Measurements from ENCODE around the gene IGFL1.
"Not testable (repeated sequence)": the region's sequence is repeated elsewhere in the genome, so short reads cannot be mapped to it uniquely, and the experiment has no call there.

Gene IGFL1

DNA sequence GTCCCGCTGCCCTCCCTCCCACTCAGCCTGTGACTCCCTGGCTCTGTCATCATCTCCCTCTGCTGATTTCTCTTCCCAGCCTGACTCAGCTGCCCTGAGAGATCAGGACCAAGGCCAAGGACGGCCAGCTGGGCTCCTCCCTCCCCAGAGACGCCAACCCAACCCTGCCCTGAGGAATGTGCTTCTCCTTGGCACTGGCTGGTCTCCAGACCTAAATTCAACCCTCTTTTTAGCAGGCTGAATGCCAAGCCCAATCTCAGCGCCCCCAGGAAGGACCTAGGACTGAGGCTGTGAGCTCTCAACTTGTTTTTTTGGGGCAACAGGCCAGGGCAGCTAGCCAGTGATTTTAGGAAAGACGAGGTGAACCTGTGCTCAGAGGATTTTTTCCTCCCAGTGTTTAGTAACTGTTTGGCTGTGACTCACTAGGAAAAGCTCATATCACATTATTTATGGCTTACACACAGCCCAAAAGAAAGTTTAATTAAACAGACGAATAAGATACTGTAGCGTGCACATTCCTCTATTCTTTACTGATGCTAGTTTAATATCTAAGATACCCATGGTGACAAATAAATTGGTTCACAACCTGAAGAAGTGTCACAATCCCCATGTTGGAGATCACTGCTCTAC lies 7.4 kb upstream of the IGFL1 start:
- DNase-seq (ENCODE audit: low read depth in 2 of 2), result no peak

DNA sequence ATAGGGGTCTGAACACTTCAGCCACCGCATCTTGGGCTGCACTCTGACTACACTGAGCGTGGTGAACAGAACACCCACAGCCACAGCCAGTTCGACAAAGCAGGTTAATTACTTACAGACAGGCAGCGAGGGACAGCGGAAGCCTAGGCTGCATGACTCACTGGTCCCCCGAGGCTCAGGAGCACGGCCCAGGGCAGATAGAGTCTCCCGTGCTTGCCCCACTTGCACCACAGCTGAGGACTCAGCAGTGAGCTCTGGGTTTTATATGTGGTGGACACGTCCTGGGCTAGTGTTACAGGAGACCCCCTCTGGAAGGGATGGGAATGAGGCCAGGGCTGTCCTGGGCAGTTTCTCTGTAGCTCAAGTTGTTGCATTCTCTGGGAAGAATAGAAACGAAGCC lies 5.8 kb upstream of the IGFL1 start:
- DNase-seq (ENCODE audit: low read depth in 2 of 2), result not testable (repeated sequence)

GRCh38 chr19:46224773-46225172 lies 4.8 kb upstream of the IGFL1 start:
- no peak for DNase-seq (ENCODE audit: low read depth in 2 of 2)

DNA sequence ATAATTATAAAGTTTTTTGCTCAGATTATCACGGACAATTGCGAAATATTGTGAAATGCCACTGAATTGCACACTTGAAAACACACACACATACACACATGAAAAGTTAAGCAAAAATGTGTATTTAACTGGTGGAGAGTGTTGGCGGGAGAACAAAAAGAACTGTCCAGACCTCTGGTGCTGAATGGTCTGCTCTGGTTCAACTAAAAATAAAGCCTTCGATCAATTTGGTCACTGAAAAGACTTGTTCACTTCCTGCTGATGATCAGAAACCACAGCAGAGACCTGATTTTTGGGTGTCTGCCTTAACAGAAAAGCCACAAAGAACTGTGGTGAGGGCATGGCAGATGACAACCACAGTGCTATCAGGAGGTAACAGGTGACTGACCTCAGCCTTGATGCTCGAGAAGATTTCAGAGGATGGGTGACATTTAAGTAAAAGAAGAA lies 4.0 kb upstream of the IGFL1 start:
- DNase-seq (ENCODE audit: low read depth in 2 of 2), result no peak

- no peak for DNase-seq (ENCODE audit: low read depth in 2 of 2)
These were observed 3.0 kb upstream of the IGFL1 start for GRCh38 chr19:46226438-46226973.

- DNase-seq (ENCODE audit: low read depth in 2 of 2), result no peak
These were observed 2.5 kb downstream of the IGFL1 start for GRCh38 chr19:46232029-46232428.

- no peak for DNase-seq (ENCODE audit: low read depth in 2 of 2)
These were observed 2.9 kb downstream of the IGFL1 start for GRCh38 chr19:46232468-46232867.

- no peak for DNase-seq (ENCODE audit: low read depth in 2 of 2)
These were observed 3.5 kb downstream of the IGFL1 start for GRCh38 chr19:46232938-46233621.

DNA sequence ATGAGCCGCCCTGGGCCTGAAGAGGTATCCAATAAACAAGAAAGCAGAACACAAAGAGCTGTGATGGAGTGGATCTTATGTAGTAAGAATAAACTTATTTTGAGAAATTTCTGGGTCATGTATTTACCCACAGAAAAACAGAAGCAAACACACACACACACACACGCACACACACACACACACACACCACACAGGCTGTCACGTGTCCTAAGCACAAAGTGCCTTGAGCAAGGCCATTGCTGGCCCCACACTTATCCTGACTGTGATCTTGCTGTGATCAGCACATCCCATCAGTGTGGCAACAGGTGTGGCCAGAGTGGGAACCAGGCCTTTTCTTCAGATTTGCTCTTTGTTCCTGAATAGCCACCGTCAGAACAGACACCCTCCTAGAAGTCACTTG lies 4.3 kb downstream of the IGFL1 start:
- DNase-seq (ENCODE audit: low read depth in 2 of 2), result not testable (repeated sequence)

- DNase-seq (ENCODE audit: low read depth in 2 of 2), result not testable (repeated sequence)
These were observed 8.6 kb downstream of the IGFL1 start for GRCh38 chr19:46238141-46238540.

DNA sequence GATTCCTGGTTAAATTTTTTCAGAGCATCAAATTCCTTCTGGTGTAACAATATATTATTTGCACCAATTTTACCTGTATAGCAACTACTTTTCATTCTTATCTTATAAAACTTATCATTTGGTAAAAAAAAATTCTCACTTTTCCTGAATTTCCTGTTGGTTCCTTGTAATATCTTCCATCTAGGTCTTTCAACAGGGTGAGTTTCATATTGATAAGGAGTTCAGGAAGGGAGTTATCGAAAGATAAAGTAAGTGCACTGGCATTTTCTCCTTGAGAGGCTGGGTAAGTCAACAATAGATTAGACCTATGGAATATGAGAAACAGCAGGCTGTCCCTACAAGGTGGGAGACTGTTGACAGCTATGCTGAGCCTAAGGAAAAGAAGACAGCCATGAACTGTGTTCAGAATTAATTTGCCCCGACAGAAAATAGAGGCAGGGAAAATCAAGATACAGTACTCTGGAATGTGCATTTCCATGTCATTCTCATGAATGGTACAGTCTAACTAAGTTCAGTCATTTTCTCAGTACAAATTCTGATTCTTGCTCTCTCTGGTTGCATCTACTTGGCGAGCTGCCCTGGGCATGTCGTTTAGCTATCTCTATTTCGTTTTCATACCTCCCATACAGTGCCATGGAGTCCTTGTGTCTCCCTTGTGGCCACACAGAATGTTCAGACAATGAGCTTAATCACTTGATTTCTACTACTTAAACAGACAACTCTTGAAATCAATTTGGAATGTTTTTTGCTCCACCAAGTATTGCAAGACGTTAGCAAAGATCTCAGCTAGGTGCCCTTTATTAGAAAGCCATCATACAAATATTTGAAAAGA lies 9.9 kb downstream of the IGFL1 start:
- DNase-seq (ENCODE audit: low read depth in 2 of 2), result no peak

GRCh38 chr19:46240693-46241092 lies 11.2 kb downstream of the IGFL1 start:
- DNase-seq (ENCODE audit: low read depth in 2 of 2), result no peak

DNA sequence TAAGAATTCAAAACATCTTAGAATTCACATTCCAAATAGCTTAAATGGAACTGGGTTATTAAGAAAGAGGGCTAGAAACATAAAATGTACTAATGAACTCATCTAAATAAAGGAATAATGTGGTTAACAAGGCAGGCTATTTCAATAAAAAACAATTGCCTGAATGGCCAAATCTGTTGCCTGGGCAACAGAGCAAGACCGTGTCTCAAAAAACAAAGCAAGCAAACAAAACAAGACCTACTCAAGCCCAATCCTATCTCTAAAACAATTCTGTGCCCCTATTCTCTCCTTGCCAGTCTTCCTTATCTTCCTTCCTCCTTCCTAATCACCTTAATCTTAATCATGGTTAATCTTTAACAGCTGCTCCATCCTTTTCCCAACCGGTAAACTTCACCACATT lies 12.1 kb downstream of the IGFL1 start:
- no peak for DNase-seq (ENCODE audit: low read depth in 2 of 2)

DNA sequence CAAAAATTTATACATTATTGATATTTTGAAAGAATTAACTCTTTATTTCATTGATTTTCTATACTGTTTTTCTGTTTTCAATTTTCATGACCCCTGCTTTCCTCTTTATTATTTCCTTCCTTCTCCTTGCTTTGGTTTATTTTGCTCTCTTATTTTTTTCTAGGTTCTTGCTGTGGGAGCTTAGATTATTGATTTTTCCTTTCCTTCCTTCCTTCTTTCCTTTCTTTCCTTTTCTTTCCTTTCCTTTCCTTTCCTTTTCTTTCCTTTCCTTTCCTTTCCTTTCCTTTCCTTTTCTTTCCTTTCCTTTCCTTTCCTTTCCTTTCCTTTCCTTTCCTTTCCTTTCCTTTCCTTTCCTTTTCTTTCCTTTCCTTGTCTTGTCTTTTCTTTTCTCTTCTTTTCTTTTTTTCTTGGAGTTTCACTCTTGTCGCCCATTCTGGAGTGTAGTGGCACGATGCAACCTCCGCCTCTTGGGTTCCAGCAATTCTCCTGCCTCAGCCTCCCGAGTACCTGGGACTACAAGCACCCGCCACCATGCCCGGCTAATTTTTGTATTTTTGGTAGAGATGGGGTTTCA lies 13.6 kb downstream of the IGFL1 start:
- DNase-seq (ENCODE audit: low read depth in 2 of 2), result not testable (repeated sequence)

DNA sequence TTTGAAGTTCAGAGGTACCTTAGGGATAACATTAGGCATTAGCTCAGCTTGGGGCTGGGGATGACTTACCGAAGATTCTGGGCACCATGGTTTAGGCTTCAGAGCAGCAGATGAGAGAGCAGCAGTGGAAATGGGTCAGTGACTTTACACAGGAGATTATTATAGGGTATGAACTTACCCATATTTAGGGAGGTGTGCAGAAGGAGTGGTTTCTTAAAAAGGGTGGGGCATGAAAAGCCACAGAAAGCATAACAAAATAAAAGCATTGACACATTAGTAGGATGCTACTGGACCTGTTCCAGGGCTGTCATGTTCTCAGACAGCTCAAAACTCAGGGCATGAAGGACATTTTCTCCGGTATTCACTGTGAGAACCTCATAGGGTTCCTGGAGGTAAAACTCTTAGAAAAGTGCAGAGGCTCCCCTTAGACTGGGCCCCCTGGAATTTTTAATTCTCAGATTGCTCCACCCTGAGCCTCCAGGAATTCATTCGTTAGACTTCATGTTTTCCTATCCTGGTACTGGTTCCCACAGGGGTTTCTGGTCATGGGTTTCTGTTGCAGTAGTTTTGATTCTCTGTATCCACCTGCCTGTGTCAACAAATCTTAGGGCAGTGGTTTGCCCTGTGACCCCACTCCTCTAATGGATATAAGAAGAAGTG lies 20.7 kb downstream of the IGFL1 start:
- DNase-seq (ENCODE audit: low read depth in 2 of 2), result no peak

DNA sequence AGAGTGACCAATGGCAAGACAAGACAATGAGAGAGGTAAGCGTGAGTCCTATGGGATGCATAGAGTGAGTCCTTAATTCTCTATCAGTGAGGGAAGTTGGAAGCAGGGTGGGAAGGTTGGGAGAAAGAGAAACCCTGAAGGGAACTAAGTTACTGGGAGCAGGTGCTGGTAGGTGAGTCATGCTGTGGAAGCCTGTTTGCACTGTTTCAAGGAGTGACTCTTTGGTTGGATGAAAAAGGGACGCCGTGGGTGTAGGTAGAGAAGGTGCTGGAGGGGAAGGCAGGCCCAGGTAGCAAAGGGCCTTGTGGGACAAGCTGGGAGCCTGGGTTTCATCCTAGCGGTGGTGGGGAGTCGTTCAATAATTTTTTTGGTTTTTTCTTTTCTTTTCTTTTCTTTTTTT lies 21.9 kb downstream of the IGFL1 start:
- DNase-seq (ENCODE audit: low read depth in 2 of 2), result no peak

GRCh38 chr19:46254776-46255175 lies 25.2 kb downstream of the IGFL1 start:
- no peak for DNase-seq (ENCODE audit: low read depth in 2 of 2)

DNA sequence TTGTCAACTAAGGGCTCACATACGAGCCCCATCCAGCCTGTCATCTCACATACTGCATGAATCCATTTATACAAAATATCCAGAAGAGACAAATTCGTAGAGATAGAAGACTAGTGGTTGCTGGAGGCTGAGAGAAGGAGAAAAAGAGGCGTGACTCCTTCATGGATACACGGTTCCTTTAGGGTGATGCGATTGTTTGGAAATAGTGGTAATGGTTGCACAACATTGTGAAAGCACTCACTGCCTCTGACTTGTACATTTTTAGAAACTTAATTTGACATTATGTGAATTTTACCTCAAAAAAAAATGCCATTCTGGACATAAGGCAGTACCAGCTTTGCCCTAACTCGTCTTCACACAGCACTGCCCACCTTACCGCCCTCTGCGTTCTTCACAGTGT lies 27.3 kb downstream of the IGFL1 start:
- DNase-seq (ENCODE audit: low read depth in 2 of 2), result no peak

DNA sequence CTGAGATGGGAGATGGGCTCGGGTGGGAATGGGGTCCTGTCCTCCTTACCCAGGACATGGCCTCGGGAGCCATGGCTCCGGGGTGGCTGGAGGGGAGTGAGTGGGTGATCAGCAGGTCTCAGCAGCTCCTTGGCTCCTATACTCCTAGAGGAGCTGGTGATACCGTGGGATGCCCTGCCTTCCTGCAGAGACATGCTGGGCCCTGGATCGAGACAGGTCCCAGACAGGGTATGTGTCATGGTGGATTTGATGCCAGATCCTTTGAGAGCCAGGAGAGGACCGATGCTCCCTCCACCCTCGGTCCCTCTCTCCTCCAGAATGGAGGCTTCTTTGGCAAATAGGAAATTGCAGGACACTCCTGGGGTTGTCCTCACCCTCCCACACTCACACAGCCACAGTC lies 32.0 kb downstream of the IGFL1 start:
- not testable (repeated sequence) for DNase-seq (ENCODE audit: low read depth in 2 of 2)

- peak in 1 of 2 donors; percentile 9 for DNase-seq (ENCODE audit: low read depth in 2 of 2)
These were observed 33.2 kb downstream of the IGFL1 start for GRCh38 chr19:46262684-46263296.

GRCh38 chr19:46264801-46265200 lies 35.3 kb downstream of the IGFL1 start:
- DNase-seq (ENCODE audit: low read depth in 2 of 2), result not testable (repeated sequence)

All from stimulated activated CD4-positive, alpha-beta T cell treated with anti-CD3 and anti-CD28 coated beads, Interleukin-1b, Interleukin-23, amount 100 ng/mL, for 1 hour (primary cell).